NCI-H748 treated with DMSO at 0.1 percent for 48 hours (cell line): ENCODE data around the gene SAMD8.
A peak's percentile ranks its signal among the peaks of the same experiment; 100 is the strongest.
"Not testable (repeated sequence)": the region's sequence is repeated elsewhere in the genome, so short reads cannot be mapped to it uniquely, and the experiment has no call there.

Experiments
- DNase-seq: peaks from one replicate; lab custom pipeline; 2025; lab: John Stamatoyannopoulos, UW

The SAMD8 gene

GRCh38 chr10:75107756-75108683 lies 3.4 kb upstream of the SAMD8 start:
- DNase-seq = no peak

GRCh38 chr10:75108684-75109458 lies 2.6 kb upstream of the SAMD8 start:
- DNase-seq = no peak

GRCh38 chr10:75109459-75109778 lies 2.0 kb upstream of the SAMD8 start:
- no peak for DNase-seq

- no peak for DNase-seq
These were observed 1.3 kb upstream of the SAMD8 start for GRCh38 chr10:75110006-75110632.

DNA sequence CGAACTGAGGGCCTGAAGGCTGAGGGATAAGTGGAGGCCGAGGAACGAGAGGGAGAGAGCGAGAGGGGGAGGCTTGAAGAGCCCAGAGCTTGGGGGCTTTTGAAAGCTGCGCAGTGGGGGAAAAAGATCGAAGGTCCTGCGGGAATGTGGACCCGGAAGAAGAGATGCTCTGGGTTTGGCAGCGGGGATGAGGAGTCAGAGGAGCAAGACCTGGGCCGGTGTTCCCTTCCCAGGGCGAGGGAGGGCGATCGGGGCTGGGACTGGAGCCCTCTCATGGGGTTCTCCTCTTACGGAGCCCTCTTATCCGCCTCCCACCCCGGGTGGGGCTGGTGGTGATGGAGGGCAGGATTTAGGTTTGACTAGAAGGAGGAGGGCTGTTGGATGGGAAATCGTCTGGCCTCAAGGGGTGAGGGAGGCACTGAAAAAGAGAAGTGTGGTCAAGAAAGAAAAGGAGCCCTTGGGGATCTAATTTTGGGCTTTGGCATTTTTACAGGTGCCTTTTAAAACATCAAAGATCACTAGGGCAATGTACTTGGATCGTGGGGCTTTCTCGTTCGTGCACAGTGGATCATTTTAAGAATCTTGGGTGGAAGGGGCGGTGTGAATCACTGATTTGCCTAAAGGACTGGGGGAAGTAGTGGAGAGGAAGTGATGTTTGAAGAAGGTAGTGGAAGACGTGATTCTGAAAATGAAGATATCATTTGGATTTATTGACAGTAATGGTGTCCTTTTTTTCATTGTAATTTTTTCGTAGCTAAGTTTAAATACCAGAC lies 637 bp downstream of the SAMD8 start:
- peak; percentile 29 for DNase-seq

- no peak for DNase-seq
These were observed 3.7 kb downstream of the SAMD8 start for GRCh38 chr10:75115137-75115536.

DNA sequence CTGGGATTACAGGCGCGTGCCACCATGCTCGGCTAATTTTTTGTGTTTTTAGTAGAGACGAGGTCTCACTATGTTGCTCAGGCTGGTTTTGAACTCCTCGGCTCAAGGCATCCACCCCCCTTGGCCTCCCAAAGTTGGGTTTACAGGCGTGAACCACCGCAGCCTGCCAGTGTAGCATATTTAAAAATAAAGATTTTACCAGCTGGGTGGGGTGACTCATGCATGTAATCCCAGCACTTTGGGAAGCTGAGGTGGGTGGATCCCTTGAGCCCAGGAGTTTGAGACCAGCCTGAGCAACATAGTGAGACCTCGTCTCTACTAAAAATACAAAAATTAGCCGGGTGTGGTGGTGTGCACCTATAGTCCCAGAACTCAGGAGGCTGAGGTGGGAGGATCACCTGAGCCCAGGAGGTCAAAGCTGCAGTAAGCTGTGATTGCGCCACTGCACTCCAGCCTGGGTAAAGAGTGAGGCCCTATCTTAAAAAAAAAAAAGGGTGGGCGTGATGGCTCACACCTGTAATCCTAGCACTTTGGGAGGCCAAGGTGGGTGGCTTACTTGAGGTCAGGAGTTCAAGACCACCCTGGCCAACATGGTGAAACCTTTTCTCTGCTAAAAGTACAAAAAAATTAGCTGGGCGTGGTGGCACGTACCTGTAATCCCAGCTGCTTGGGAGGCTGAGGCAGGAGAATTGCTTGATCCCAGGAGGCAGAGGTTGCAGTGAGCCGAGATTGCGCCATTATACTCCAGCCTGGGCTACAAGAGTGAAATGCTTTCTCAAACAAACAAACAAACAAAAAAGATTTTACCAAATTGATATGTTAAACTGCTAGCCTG lies 5.7 kb downstream of the SAMD8 start:
- not testable (repeated sequence) for DNase-seq

DNA sequence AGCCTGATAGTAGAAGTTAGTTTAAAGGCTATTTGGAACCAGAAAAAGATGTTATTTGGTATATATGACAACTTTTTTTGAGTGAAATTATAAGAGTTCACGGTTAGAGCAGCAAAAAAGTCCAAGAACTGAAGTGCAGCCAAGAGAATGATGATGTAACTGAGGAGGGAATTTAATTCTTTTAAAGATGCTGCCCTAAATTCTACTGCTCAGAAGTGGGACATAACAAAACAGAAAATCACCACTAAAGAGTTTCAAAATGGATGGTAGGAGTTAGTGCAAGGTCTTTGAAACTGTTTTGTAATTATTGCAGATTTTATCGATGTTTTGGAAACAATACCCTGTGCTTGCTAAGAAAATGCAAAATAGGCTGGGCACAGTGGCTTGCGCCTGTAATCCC lies 6.5 kb downstream of the SAMD8 start:
- no peak for DNase-seq

DNA sequence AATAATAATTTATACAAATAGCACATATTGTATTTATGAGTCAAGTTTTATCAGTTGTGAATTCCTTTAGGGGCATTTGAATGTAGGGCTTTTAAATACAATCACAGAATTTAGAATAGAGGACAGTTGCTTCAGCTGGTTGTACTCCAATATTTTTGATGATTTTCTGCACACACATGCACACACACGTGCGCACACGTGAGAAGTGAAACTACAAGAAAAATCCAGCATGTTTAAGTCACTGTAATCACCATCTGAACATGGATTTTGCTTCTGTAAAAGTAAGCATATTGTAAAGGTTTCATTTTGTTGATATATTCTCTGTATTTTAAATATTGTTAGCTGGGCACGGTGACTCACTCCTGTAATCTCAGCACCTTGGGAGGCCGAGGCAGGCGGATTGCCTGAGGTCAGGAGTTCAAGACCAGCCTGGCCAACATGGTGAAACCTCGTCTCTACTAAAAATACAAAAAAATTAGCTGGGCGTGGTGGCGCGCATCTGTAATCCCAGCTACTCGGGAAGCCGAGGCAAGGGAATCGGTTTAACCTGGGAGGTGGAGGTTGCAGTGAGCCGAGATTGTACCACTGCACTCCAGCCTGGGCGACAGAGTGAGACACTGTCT lies 8.1 kb downstream of the SAMD8 start:
- DNase-seq = not testable (repeated sequence)

GRCh38 chr10:75121322-75121721 lies 9.9 kb downstream of the SAMD8 start:
- no peak for DNase-seq

- no peak for DNase-seq
These were observed 11.0 kb downstream of the SAMD8 start for GRCh38 chr10:75122505-75122904.

- DNase-seq = no peak
These were observed 11.7 kb downstream of the SAMD8 start for GRCh38 chr10:75123088-75123682.

GRCh38 chr10:75126277-75126676 lies 14.8 kb downstream of the SAMD8 start:
- no peak for DNase-seq

DNA sequence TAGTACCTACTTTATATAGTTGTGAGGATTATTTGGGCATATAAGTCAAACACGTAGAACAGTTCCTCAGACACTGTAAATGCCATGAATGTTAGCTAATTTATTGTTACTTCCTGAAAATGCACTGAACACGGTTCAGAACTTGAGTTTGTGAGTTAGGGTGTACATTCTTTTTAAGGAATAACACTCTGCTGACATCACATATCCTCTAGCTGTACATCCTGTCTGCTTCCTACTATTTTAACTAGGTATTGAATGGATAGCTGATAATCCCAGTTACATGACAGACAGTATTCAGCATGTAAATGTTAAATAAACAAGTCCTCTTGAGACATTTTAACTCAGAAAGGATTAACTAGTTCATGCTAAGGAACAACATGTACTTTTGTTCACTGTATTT lies 16.0 kb downstream of the SAMD8 start:
- DNase-seq = no peak

DNA sequence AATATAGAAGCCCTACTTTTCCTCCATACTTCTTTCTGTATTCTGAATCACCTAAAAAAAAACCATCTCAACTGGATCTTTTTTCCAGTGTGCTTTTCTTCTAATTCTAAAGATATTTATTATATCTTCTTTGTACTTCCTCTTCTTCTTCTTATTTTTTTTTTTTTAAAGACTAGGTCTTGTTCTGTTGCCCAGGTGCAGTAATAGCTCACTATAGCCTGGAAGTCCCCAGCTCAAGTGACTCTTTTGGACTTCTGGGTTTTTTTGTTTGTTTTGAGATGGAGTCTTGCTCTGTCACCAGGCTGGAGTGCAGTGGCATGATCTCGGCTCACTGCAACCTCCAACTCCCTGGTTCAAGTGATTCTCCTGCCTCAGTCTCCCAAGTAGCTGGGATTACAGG lies 17.5 kb downstream of the SAMD8 start:
- not testable (repeated sequence) for DNase-seq

- DNase-seq = no peak
These were observed 18.1 kb downstream of the SAMD8 start for GRCh38 chr10:75129537-75129936.

DNA sequence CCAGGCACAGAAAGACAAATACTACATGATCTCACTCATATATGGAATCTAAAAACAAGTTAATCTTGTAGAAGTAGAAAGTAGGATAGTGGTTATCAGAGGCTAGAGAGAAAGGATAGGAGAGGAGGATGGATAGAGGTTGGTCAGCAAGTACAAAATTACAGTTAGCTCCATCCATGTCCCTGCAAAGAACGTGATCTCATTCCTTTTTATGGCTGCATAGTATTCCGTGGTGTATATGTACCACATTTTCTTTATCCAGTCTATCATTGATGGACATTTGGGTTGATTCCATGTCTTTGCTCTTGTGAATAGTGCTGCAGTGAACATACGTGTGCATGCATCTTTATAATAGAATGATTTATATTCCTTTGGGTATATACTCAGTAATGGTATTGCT lies 22.2 kb downstream of the SAMD8 start:
- not testable (repeated sequence) for DNase-seq

GRCh38 chr10:75136346-75136745 lies 24.9 kb downstream of the SAMD8 start:
- DNase-seq = no peak

DNA sequence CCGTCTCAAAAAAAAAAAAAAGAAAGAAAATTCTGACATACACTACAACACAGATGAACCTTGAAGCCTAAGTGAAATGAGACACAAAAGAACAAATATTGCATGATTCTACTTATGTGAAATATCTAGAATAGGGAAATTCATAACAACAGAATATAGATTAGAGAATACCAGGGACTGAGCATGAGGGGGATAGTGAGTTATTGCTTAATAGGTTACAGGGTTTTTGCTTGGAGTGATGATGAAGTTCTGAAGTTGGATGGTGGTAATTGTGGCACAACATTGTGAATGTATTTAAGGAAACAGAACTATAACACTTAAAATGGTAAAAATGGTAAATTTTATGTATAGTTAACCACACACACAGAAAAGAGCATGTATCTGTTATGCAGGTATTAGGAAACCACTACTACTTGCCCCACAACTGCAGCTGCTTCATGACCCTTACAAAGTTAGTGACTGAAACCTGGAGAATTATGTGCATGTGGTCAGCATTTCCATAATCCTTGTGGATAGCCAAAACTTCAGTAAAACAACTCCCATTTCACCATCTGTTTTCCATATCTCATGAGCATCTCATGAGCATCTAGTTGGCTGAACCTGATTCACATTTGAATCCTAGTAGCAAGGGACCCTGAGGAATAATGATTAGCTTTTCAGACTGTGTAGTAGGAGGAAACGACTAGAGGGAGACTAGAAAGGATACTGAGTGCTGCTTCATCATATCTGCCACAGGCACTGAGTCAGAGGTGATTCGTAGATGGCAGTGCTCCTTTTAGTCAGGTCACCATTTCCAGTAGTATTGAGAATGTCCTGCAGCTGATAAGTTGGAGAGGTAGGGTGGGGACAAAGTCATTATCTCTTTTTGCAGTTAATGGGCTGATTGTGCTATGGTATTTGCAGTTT lies 26.3 kb downstream of the SAMD8 start:
- no peak for DNase-seq
